DMS 273 (cell line): Measurements from ENCODE around the gene AADACL3.
"Not testable (repeated sequence)": the region's sequence is repeated elsewhere in the genome, so short reads cannot be mapped to it uniquely, and the experiment has no call there.

Source experiments
- DNase-seq: peaks from one replicate; lab custom pipeline; 2025; ENCODE audit not compliant: unreplicated experiment; lab: John Stamatoyannopoulos, UW

AADACL3 gene

GRCh38 chr1:12714710-12715475, 1.0 kb upstream of the AADACL3 start:
- DNase-seq = no peak

GRCh38 chr1:12717301-12717838, 1.5 kb downstream of the AADACL3 start:
- DNase-seq = no peak

GRCh38 chr1:12722626-12723025, 6.7 kb downstream of the AADACL3 start:
- no peak for DNase-seq

- DNase-seq = no peak
Measured at GRCh38 chr1:12728391-12728790, 12.5 kb downstream of the AADACL3 start.

- no peak for DNase-seq
Measured at GRCh38 chr1:12730156-12730555, 14.2 kb downstream of the AADACL3 start.

GRCh38 chr1:12731084-12731483, 15.2 kb downstream of the AADACL3 start:
- not testable (repeated sequence) for DNase-seq

GRCh38 chr1:12734651-12735050, 18.7 kb downstream of the AADACL3 start:
- DNase-seq = no peak

- DNase-seq = no peak
Measured at GRCh38 chr1:12738934-12739333, 23.0 kb downstream of the AADACL3 start.

GRCh38 chr1:12739613-12740012, 23.7 kb downstream of the AADACL3 start:
- no peak for DNase-seq

- no peak for DNase-seq
Measured at GRCh38 chr1:12741946-12742345, 26.0 kb downstream of the AADACL3 start.

GRCh38 chr1:12745126-12745991, 29.4 kb downstream of the AADACL3 start:
- no peak for DNase-seq

- no peak for DNase-seq
Measured at GRCh38 chr1:12745992-12746323, 30.0 kb downstream of the AADACL3 start, which contains the start of gene CFAP107. Gene CFAP107 (plus strand): TSS chr1:12746200. CDS start chr1:12746431, 231 bp downstream.

- DNase-seq = no peak
Measured at GRCh38 chr1:12748778-12749355, 33.0 kb downstream of the AADACL3 start.

- no peak for DNase-seq
Measured at GRCh38 chr1:12754738-12755137, 38.8 kb downstream of the AADACL3 start.

- DNase-seq = no peak
Measured at GRCh38 chr1:12756273-12756672, 40.4 kb downstream of the AADACL3 start.

- DNase-seq = no peak
Measured at GRCh38 chr1:12756768-12757413, 41.0 kb downstream of the AADACL3 start.

- no peak for DNase-seq
Measured at GRCh38 chr1:12757836-12758235, 41.9 kb downstream of the AADACL3 start.

- peak; percentile 36 for DNase-seq
Measured at GRCh38 chr1:12760256-12760795, 44.4 kb downstream of the AADACL3 start.

GRCh38 chr1:12761781-12762180, 45.9 kb downstream of the AADACL3 start:
- DNase-seq = no peak

- no peak for DNase-seq
Measured at GRCh38 chr1:12762766-12763165, 46.9 kb downstream of the AADACL3 start.

- no peak for DNase-seq
Measured at GRCh38 chr1:12763479-12763878, 47.6 kb downstream of the AADACL3 start.
